GM13976 (cell line): ENCODE results near the gene NTRK2.

Experiments used
- DNase-seq: peaks from one replicate; pipeline ENCODE4 v3.0.0; 2012; ENCODE audit warnings: low spot score
- CTCF ChIP-seq: IDR thresholded peaks from 2 replicates; pipeline ENCODE4 v1.5.1; 2012; ENCODE audit warnings: borderline replicate concordance, mild to moderate bottlenecking; ENCODE audit not compliant: insufficient read depth; ENCODE audit errors: extremely low read depth, missing control alignments, control extremely low read depth
- in situ Hi-C: fragments of 300-500 bp; cut with MboI; formaldehyde crosslinking; loops from one replicate; pipeline ENCODE4 v1.12.0; 2022; ENCODE audit warnings: low sequenced_read_pairs, mixed read lengths, inconsistent platforms; ENCODE audit not compliant: unreplicated experiment

Gene NTRK2

GRCh38 chr9:84832453-84832852 lies 162.9 kb downstream of the NTRK2 start:
- DNase-seq: no peak
- in situ Hi-C loops: no loop called here

DNA sequence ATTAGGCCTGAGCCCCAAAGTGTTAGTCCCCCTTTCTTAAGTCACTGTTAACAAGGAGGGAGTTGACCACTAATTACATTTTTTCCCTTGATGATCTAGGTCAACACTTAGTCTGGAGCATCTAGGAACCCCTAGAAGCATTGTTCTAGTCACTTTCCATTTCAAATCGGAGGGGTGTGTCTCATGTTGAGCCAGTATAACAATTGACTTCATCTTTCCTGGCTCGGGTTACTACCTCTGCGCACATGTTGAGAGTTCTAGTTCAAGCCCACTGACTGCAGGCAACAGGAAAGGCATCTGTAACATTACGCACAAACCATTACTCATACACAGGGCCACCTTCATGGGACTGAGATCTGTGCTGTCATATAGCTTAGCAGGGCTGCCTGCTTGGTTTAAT lies 164.9 kb downstream of the NTRK2 start:
- no peak for DNase-seq
- in situ Hi-C loops: no loop called here
- TF ChIP-seq CTCF: no peak

More at GRCh38 chr9:84832453-84832852, 162.9 kb downstream of the NTRK2 start:
- no peak for TF ChIP-seq CTCF

- DNase-seq: no peak
- no peak for TF ChIP-seq CTCF
- in situ Hi-C loops: no loop called here
These were observed 166.2 kb downstream of the NTRK2 start for GRCh38 chr9:84835745-84836144.

DNA sequence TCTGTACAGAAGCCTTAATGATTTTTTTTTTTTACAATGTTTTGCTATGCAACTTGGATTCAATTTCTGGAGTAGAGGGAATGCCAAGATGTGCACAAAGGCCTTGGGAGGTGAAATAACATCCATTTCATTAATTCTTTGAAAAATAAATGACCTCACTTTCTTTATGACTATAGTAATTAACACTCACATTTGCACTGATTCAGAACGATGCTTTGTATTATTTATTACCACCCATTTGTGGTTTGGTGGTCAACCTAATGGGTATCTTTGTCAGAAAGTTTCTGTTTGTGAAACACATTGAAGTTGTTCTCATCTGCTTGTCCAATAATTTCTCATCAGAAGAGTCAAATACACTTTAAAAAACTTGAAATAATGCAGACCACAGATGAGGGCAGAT lies 169.3 kb downstream of the NTRK2 start:
- DNase-seq: no peak
- in situ Hi-C loops: no loop called here
- TF ChIP-seq CTCF: no peak

DNA sequence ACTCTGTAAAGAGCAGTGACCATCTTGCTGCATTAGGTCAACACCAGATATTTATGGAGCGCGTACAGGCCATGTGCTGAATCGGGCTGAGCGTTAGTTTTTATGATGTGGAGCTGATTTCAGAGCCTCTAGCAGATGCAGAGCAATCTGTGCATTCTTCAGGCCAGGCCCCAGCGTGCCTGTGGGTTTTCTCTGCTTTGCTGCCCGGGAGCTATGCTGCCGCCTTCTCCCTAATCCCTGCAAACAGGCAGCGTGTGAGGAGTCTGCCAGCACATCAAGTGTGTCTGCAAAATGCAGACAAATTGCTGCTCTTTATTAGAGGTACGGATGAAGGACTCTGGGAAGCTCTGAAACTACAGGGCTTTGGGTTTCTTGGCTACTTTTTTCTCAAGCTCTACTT lies 170.0 kb downstream of the NTRK2 start:
- no peak for TF ChIP-seq CTCF
- DNase-seq: no peak
- in situ Hi-C loops: no loop called here

GRCh38 chr9:84841931-84842330 lies 172.4 kb downstream of the NTRK2 start:
- in situ Hi-C loops: no loop called here
- no peak for DNase-seq
- TF ChIP-seq CTCF: no peak
